PC-9 (cell line): ENCODE data around the gene RGS9. TPM values are rescaled to one million over a fixed set of nuclear protein-coding genes. Genes with fewer than 3 reads are reported as not detected.
A peak's percentile ranks its signal among the peaks of the same experiment; 100 is the strongest.

Experiments
- BruUV-seq: library from RNA; stranded (reverse); fragments of 400-500 nt; replicated peaks from 2 replicates; lab custom pipeline; 2021; lab: Mats Ljungman, UMichigan
- CTCF ChIA-PET: fragments of 300-600 bp; sonication (Branson Sonifier 250); formaldehyde crosslinking; loops from one replicate; lab custom pipeline; 2022; ENCODE audit warnings: antibody characterized with exemption; lab: Charles Lee
- POLR2A ChIA-PET: fragments of 300-600 bp; sonication (Branson Sonifier 250); formaldehyde crosslinking; loops from one replicate; lab custom pipeline; 2022; ENCODE audit warnings: antibody characterized with exemption; ENCODE audit not compliant: unreplicated experiment; lab: Charles Lee
- DNase-seq, 2 experiments: peaks; one replicate each; pipeline versions ENCODE4 v3.0.0 to v3.0.0-alpha.2; 2015 to 2022; ENCODE audit warnings: mixed read lengths in 1 of 2
- H2AFZ ChIP-seq: fragments of 200-600 bp; sonication (generic); 2 replicates; pipeline ENCODE4 v1.8.1; 2017; ENCODE audit warnings: antibody characterized with exemption
- H3F3A ChIP-seq: fragments of 200-600 bp; sonication (generic); 2 replicates; pipeline ENCODE4 v1.8.1; 2017; ENCODE audit warnings: antibody characterized with exemption, mild to moderate bottlenecking, low read depth; ENCODE audit not compliant: insufficient read depth
- H3K27ac ChIP-seq: fragments of 200-600 bp; sonication (generic); 2 replicates; pipeline ENCODE4 v1.6.1; 2016; ENCODE audit warnings: mixed run types
- H3K27me3 ChIP-seq: fragments of 200-600 bp; sonication (generic); 2 replicates; pipeline ENCODE4 v1.6.1; 2016; ENCODE audit warnings: low read depth, mixed run types; ENCODE audit not compliant: insufficient read depth
- H3K36me3 ChIP-seq: fragments of 200-600 bp; sonication (generic); 2 replicates; pipeline ENCODE4 v1.6.1; 2016; ENCODE audit warnings: low read depth, mixed run types
- H3K4me1 ChIP-seq: fragments of 200-600 bp; sonication (generic); replicated peaks from 2 replicates; pipeline ENCODE4 v1.6.1; 2016; ENCODE audit warnings: mixed run types; ENCODE audit not compliant: insufficient read depth
- H3K4me2 ChIP-seq: fragments of 200-600 bp; sonication (generic); 2 replicates; pipeline ENCODE4 v1.6.1; 2017; ENCODE audit warnings: mixed run types
- H3K4me3 ChIP-seq: fragments of 200-600 bp; sonication (generic); 2 replicates; pipeline ENCODE4 v1.6.1; 2016; ENCODE audit warnings: mixed run types
- H3K79me2 ChIP-seq: fragments of 200-600 bp; sonication (generic); 2 replicates; pipeline ENCODE4 v1.6.1; 2017; ENCODE audit warnings: low read depth, mixed run types
- H3K9me2 ChIP-seq: fragments of 200-600 bp; sonication (generic); 2 replicates; pipeline ENCODE4 v1.8.1; 2017; ENCODE audit warnings: mild to moderate bottlenecking; ENCODE audit not compliant: insufficient read depth
- H3K9me3 ChIP-seq: fragments of 200-600 bp; sonication (generic); 2 replicates; pipeline ENCODE4 v1.8.1; 2016; ENCODE audit warnings: low read depth; ENCODE audit not compliant: insufficient read depth
- H4K20me1 ChIP-seq: fragments of 200-600 bp; sonication (generic); 2 replicates; pipeline ENCODE4 v1.8.1; 2017; ENCODE audit not compliant: insufficient read depth
- EZH2 ChIP-seq: fragments of 200-600 bp; sonication (generic); IDR thresholded peaks from 2 replicates; pipeline ENCODE4 v1.8.0; 2017; ENCODE audit warnings: antibody characterized with exemption, low read depth
- intact Hi-C: fragments of 100-400 bp; cut with micrococcal nuclease; formaldehyde crosslinking; loops from one replicate; pipeline ENCODE4 v1.10.0; 2022; ENCODE audit not compliant: unreplicated experiment
- total RNA-seq: library from RNA; stranded (reverse); gene quantifications from 2 replicates; pipeline ENCODE4 v1.2.3, GENCODE V29; 2021
- TF ChIP-seq, protein P1 (sequence below): fragments of 200-600 bp; sonication (generic); conservative IDR thresholded peaks from 2 replicates; pipeline ENCODE4 v1.6.1; 2017; ENCODE audit warnings: mixed run types, antibody characterized with exemption, mild to moderate bottlenecking, moderate library complexity

The RGS9 gene
- total RNA-seq, 1 experiment from 2014 or later: 6.1 TPM

GRCh38 chr17:65231662-65232335 lies 94.6 kb downstream of the RGS9 start:
- TF ChIP-seq, protein P1, sequence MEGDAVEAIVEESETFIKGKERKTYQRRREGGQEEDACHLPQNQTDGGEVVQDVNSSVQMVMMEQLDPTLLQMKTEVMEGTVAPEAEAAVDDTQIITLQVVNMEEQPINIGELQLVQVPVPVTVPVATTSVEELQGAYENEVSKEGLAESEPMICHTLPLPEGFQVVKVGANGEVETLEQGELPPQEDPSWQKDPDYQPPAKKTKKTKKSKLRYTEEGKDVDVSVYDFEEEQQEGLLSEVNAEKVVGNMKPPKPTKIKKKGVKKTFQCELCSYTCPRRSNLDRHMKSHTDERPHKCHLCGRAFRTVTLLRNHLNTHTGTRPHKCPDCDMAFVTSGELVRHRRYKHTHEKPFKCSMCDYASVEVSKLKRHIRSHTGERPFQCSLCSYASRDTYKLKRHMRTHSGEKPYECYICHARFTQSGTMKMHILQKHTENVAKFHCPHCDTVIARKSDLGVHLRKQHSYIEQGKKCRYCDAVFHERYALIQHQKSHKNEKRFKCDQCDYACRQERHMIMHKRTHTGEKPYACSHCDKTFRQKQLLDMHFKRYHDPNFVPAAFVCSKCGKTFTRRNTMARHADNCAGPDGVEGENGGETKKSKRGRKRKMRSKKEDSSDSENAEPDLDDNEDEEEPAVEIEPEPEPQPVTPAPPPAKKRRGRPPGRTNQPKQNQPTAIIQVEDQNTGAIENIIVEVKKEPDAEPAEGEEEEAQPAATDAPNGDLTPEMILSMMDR: peak; percentile 83
- no peak for TF ChIP-seq EZH2
- ChIA-PET CTCF (interaction anchor here (0.6 to 2.4 kb wide), 9 partner anchors 11 to 1442 kb away, joined by 3 to 11 read pairs (median 3); no protein-coding TSS in a partner anchor), POLR2A (interaction anchor here (0.7 kb wide), 1 partner anchor 10 kb away, joined by 6 read pairs; no protein-coding TSS in a partner anchor)
- Histone ChIP-seq H4K20me1 (no peaks in the 10 kb centered on the region), H3K27me3 (no peaks in the 10 kb centered on the region), H3F3A (peaks cover 13% of the 10 kb centered on the region), H3K36me3 (no peaks in the 10 kb centered on the region), H3K4me2 (no peak overlapping the region), H3K4me3 (no peak overlapping the region), H3K79me2 (no peaks in the 10 kb centered on the region), H3K9me3 (no peaks in the 10 kb centered on the region), H3K27ac (no peak overlapping the region), H3K4me1 (peaks cover 16% of the 10 kb centered on the region), H3K9me2 (no peaks in the 10 kb centered on the region), H2AFZ (no peak overlapping the region)
- BruUV-seq: no TSS peak
- intact Hi-C loops: loop anchor here (1.0 to 5.0 kb wide), 4 partner anchors 131 to 1443 kb away; no protein-coding TSS in a partner anchor
- DNase-seq: peak; percentile 63 to 78

DNA sequence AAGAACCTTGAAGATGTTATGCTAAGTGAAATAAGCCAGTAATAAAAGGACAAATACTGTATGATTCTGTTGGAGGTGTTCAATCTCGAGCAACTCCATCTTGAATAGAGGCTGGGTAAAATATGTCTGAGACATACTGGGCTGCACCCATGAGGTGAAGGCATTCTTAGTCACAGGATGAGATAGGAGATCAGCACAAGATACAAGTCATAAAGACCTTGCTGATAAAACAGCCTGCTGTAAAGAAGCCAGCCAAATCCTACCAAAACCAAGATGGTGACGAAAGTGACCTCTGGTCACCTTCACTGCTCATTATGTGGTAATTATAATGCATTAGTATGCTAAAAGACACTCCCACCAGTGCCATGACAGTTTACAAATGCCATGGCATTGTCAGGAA lies 98.1 kb downstream of the RGS9 start:
- Histone ChIP-seq H3K27ac (no peak overlapping the region), H3K4me1 (no peaks in the 10 kb centered on the region; the same call in 1 of the 2 replicates), H4K20me1 (no peaks in the 10 kb centered on the region), H3K9me3 (no peaks in the 10 kb centered on the region), H2AFZ (no peak overlapping the region; the same call in 1 of the 2 replicates), H3F3A (no peaks in the 10 kb centered on the region), H3K4me3 (no peak overlapping the region), H3K27me3 (no peaks in the 10 kb centered on the region), H3K36me3 (no peaks in the 10 kb centered on the region), H3K4me2 (no peak overlapping the region), H3K9me2 (no peaks in the 10 kb centered on the region), H3K79me2 (no peaks in the 10 kb centered on the region)
- DNase-seq: no peak
- BruUV-seq: no TSS peak
- POLR2A ChIA-PET: no interaction called here
- no peak for TF ChIP-seq EZH2
- TF ChIP-seq, protein P1: no peak
- CTCF ChIA-PET: no interaction called here
- intact Hi-C loops: no loop called here

GRCh38 chr17:65236321-65236720 lies 99.2 kb downstream of the RGS9 start:
- Histone ChIP-seq H3K79me2 (no peaks in the 10 kb centered on the region), H3K36me3 (no peaks in the 10 kb centered on the region), H3F3A (no peaks in the 10 kb centered on the region), H3K27me3 (no peaks in the 10 kb centered on the region), H3K9me2 (no peaks in the 10 kb centered on the region), H2AFZ (no peak overlapping the region), H3K4me1 (no peaks in the 10 kb centered on the region; the same call in 1 of the 2 replicates), H4K20me1 (no peaks in the 10 kb centered on the region), H3K4me3 (no peak overlapping the region), H3K9me3 (no peaks in the 10 kb centered on the region), H3K27ac (no peak overlapping the region), H3K4me2 (no peak overlapping the region)
- no TSS peak for BruUV-seq
- intact Hi-C loops: no loop called here
- no peak for DNase-seq
- TF ChIP-seq, protein P1: no peak
- no peak for TF ChIP-seq EZH2
- ChIA-PET POLR2A (no interaction called here), CTCF (no interaction called here)
